SJCRH30 (cell line): Measurements from ENCODE around the gene G6PC3. TPM values are rescaled to one million over a fixed set of nuclear protein-coding genes. Genes with fewer than 3 reads are reported as not detected.
A peak's percentile ranks its signal among the peaks of the same experiment; 100 is the strongest.

Experiments used
- DNase-seq, 2 experiments: peaks; one replicate each; pipeline ENCODE4 v3.0.0-alpha.2; 2015 to 2020
- H3K27ac ChIP-seq: fragments of 250-450 bp; sonication (Bioruptor Pico); 2 replicates; pipeline ENCODE4 v1.5.1; 2020; ENCODE audit warnings: mild to moderate bottlenecking, moderate library complexity
- H3K27me3 ChIP-seq: fragments of 250-450 bp; sonication (Bioruptor Pico); 2 replicates; pipeline ENCODE4 v1.5.1; 2020; ENCODE audit warnings: mild to moderate bottlenecking, moderate library complexity
- H3K36me3 ChIP-seq: fragments of 250-450 bp; sonication (Bioruptor Pico); 2 replicates; pipeline ENCODE4 v1.5.1; 2020; ENCODE audit warnings: mild to moderate bottlenecking, moderate library complexity
- H3K4me1 ChIP-seq: fragments of 250-450 bp; sonication (Bioruptor Pico); 2 replicates; pipeline ENCODE4 v1.5.1; 2020; ENCODE audit warnings: mild to moderate bottlenecking, moderate library complexity
- H3K4me3 ChIP-seq: fragments of 250-450 bp; sonication (Bioruptor Pico); 2 replicates; pipeline ENCODE4 v1.5.1; 2020; ENCODE audit warnings: mild to moderate bottlenecking, moderate library complexity
- H3K9me3 ChIP-seq: fragments of 250-450 bp; sonication (Bioruptor Pico); replicated peaks from 2 replicates; pipeline ENCODE4 v1.5.1; 2020; ENCODE audit warnings: mild to moderate bottlenecking, moderate library complexity
- total RNA-seq: library from RNA; depleted of rRNA; stranded (reverse); fragments of >200 nt; shearing (Covaris generic); gene quantifications from 2 replicates; pipeline ENCODE4 v1.2.3, GENCODE V29; 2014

Gene G6PC3
- total RNA-seq, 1 experiment from 2014 or later = 37.3 TPM

DNA sequence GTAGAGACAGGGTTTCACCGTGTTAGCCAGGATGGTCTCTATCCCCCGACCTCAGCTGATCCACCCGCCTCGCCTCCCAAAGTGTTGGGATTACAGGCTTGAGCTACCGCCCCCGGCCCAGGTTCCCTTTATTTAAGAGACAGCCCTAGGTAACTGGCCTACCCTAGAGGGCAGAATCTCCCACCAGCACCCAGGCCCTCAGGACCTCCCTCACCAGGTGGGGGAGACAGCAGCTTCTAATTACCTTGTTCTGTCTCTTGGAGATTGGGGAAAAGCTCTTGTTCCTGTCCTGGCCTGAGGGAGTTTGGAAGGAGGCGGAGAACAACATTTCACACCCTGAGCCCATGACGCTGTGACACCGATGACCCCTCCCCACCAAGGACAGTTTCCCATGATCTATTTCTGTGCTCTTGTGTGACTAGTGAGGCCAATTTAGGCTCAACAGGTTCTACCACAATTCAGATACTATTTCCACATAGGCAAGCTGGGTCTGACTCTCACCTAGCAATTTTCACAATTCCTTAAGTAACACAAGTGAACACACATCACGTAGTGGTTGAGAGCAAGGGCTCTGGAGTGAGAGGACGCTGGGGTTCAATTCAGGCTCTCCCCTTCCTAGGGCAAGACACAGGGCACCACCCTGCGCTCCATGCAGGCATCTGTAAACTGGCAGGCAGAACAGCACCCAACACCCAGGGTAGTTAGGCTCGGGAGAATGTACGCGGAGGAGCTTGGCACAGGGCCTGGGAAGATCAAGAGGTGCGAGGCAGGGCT is 32.5 kb downstream of the G6PC3 start:
- no peak for DNase-seq
- H3K9me3 ChIP-seq = no peaks in the 10 kb centered on the region
- peak overlapping the region; percentile 99; the same call in 1 of the 2 replicates for H3K27ac ChIP-seq
- peaks cover 47% of the 10 kb centered on the region for H3K4me1 ChIP-seq
- peaks cover 9% of the 10 kb centered on the region; the same call in 1 of the 2 replicates for H3K36me3 ChIP-seq
- no peak overlapping the region for H3K4me3 ChIP-seq
- no peaks in the 10 kb centered on the region for H3K27me3 ChIP-seq

DNA sequence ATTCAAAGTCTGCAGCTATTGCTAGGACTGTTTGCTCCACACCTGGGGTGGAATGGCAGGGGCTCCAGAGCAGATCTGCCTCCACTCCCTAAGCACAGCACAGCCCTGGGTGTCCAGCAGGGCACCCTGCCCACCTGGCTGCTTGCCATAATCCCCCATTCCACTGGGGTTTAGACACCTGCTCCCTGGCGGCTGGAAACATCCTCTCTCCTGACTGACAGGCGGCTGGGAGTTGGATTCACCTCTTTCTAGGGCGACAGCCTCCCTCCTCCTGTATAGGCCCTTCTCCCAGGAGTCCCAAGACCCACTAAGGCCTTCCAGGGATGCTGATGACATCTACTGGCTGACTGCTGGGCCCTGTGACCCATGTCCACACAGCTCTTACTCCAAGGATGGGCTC is 34.9 kb downstream of the G6PC3 start:
- H3K4me3 ChIP-seq = no peak overlapping the region
- peak overlapping the region; percentile 99 for H3K27ac ChIP-seq
- H3K36me3 ChIP-seq = peaks cover 9% of the 10 kb centered on the region; the same call in 1 of the 2 replicates
- peak; percentile 86 to 91 for DNase-seq
- no peaks in the 10 kb centered on the region for H3K27me3 ChIP-seq
- no peaks in the 10 kb centered on the region for H3K9me3 ChIP-seq
- peaks cover 62% of the 10 kb centered on the region for H3K4me1 ChIP-seq

- Histone ChIP-seq H3K4me1 (peaks cover 62% of the 10 kb centered on the region), H3K9me3 (no peaks in the 10 kb centered on the region), H3K4me3 (no peak overlapping the region), H3K27ac (peak overlapping the region; percentile 99), H3K27me3 (no peaks in the 10 kb centered on the region), H3K36me3 (peaks cover 9% of the 10 kb centered on the region; the same call in 1 of the 2 replicates)
- peak; percentile 98 to 99 for DNase-seq
Measured at GRCh38 chr17:44105941-44106340, 35.4 kb downstream of the G6PC3 start.

GRCh38 chr17:44106801-44107200 is 36.3 kb downstream of the G6PC3 start:
- no peak for DNase-seq
- Histone ChIP-seq H3K36me3 (peaks cover 9% of the 10 kb centered on the region; the same call in 1 of the 2 replicates), H3K4me3 (no peak overlapping the region), H3K4me1 (peaks cover 65% of the 10 kb centered on the region), H3K27ac (peak overlapping the region; percentile 99), H3K9me3 (no peaks in the 10 kb centered on the region), H3K27me3 (no peaks in the 10 kb centered on the region)

DNA sequence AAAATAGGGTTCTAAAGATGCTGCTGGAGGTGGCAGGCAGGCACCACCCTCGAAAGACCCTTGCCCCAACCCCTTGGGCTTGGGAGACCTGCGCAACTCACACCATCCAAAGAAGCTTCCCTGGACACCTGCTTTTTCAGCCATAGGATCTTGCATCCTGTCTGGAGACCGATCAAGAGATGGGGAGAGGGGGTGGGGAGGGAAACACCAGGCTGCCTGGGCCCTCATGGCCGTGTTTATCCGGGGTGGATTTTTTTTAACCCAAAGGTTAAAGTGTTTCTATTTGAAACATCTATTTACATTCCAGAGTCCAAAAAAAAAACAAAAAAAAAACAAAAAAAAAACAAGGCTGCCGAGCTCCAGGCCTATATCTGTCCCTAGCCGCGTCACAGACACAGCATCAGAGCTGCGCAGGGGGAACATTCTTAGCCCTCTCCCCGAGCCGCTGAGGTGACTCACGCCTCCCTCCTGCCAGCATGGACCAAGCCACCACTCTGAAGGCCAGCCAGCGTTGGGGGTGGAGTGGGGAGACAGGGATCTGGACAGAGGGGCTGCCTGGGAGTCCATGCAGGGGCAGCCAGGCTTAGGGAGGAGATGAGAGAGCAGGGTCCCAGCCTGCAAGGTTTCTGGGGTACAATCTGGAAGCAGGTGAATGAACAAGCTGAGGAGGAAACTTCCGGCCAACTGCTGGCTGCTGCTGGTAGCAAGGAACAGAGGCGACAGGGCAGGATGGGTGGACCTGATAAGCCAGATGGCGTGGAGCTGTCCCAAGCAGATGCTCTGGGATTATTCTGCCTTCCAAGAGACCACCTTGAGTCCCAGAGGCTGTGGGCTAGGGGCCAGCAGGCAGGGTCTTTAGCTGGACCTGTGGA is 38.1 kb downstream of the G6PC3 start:
- Histone ChIP-seq H3K27ac (peak overlapping the region; percentile 99), H3K27me3 (no peaks in the 10 kb centered on the region), H3K9me3 (no peaks in the 10 kb centered on the region), H3K4me1 (peaks cover 69% of the 10 kb centered on the region), H3K36me3 (peaks cover 7% of the 10 kb centered on the region; the same call in 1 of the 2 replicates), H3K4me3 (peak overlapping the region; percentile 62)
- peak; percentile 86 for DNase-seq

GRCh38 chr17:44109312-44109630 is 38.7 kb downstream of the G6PC3 start:
- Histone ChIP-seq H3K27ac (peak overlapping the region; percentile 99), H3K4me3 (peak overlapping the region; percentile 62), H3K36me3 (0 out of 2 replicates have a peak, but pooled peaks cover 2% of the 10 kb centered on the region), H3K27me3 (no peaks in the 10 kb centered on the region), H3K9me3 (no peaks in the 10 kb centered on the region), H3K4me1 (peaks cover 66% of the 10 kb centered on the region)
- DNase-seq = no peak

- DNase-seq = no peak
- Histone ChIP-seq H3K27me3 (no peaks in the 10 kb centered on the region), H3K27ac (peak overlapping the region; percentile 28; the same call in 1 of the 2 replicates), H3K36me3 (no peaks in the 10 kb centered on the region), H3K4me1 (peaks cover 60% of the 10 kb centered on the region), H3K4me3 (peak overlapping the region; percentile 62), H3K9me3 (no peaks in the 10 kb centered on the region)
Measured at GRCh38 chr17:44110011-44110686, 39.6 kb downstream of the G6PC3 start.

DNA sequence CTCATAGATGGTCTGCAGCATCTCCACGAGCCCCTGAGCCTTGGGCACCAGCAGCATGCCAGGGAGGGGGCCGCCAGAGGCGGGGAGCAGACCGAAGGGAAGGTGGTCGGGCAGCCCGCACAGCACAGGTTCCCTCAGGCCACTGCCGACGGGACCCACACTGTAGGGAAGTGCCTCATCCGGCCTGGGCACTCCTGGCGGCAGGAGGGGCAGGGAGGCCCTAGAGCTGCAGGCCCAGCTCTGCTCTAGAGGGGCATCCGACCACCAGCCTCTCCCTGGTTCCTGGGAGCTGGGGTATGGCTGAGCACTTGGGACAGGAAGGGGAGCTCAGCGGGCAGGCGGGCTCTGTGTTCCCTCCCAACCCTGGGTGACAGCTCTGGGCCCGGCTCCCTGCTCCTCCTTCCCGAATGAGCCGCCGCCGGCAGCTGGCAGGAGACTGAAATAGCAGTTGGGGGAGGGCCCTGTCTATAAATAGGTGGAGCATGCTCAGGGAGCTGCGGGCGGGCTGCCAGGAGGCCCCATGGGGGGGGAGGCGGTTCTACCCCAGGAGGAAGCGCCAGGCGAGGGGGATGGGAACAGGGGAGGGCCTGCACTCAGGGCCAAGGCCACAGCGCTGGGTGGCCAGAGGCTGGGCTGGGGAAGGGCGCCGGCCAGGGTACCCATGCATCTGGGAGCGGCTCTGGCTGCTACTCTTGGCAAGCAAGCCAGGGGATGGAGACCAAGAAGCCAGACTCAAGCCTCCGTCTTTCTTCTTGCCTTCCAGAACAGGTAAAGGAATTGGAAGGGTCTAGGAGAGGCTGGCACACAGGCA is 40.5 kb downstream of the G6PC3 start:
- no peaks in the 10 kb centered on the region for H3K36me3 ChIP-seq
- peaks cover 58% of the 10 kb centered on the region for H3K4me1 ChIP-seq
- no peaks in the 10 kb centered on the region for H3K9me3 ChIP-seq
- H3K4me3 ChIP-seq = peak overlapping the region; percentile 62
- peak overlapping the region; percentile 28; the same call in 1 of the 2 replicates for H3K27ac ChIP-seq
- no peaks in the 10 kb centered on the region for H3K27me3 ChIP-seq
- DNase-seq = peak; percentile 97 to 99

DNA sequence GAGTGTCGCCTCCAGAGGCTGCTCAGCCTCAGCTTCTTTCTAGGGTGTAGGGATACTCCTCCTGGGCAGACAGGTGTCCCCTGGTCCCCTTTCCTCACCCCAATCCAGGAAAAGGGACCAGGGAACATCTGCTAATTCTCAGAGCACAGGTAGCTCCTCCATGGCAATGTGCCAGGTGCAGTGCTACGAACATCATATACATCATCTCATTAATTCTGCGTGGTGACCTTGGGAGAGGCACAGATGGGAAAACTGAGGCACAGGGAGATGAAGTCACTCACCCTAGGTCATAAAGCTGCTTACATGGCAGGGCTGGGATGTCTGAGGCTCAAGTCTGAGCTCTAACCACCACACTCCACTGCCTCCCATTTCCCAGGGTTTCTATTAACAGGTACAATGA is 41.2 kb downstream of the G6PC3 start:
- H3K4me1 ChIP-seq = peaks cover 54% of the 10 kb centered on the region
- H3K27me3 ChIP-seq = no peaks in the 10 kb centered on the region
- H3K4me3 ChIP-seq = no peak overlapping the region
- no peaks in the 10 kb centered on the region for H3K9me3 ChIP-seq
- no peak overlapping the region for H3K27ac ChIP-seq
- no peaks in the 10 kb centered on the region for H3K36me3 ChIP-seq
- DNase-seq = no peak

- Histone ChIP-seq H3K36me3 (no peaks in the 10 kb centered on the region), H3K27me3 (no peaks in the 10 kb centered on the region), H3K4me3 (no peak overlapping the region), H3K9me3 (no peaks in the 10 kb centered on the region), H3K4me1 (peaks cover 46% of the 10 kb centered on the region), H3K27ac (no peak overlapping the region)
- DNase-seq = peak; percentile 69 to 70
Measured at GRCh38 chr17:44112284-44113280, 42.0 kb downstream of the G6PC3 start.

DNA sequence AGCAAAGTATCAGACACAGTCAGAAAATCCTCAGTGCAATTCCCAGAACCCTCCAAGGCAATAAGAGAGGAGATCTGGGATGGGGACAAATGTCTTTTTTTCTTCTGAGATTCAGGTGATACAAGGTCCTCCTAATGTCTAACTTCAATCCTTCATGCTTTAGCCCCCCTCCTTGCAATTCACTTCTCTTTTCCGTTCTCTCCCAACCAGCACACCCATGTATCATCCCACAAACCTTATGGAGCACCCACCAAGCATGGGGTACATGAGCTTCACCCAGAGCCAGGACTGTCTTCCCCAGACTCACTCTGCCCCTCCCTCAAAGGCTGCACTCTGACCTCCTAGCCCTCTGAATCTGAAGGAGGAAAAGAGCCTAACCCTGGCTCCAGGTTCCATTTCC is 42.8 kb downstream of the G6PC3 start:
- Histone ChIP-seq H3K36me3 (no peaks in the 10 kb centered on the region), H3K4me3 (no peak overlapping the region), H3K27ac (no peak overlapping the region), H3K27me3 (no peaks in the 10 kb centered on the region), H3K9me3 (no peaks in the 10 kb centered on the region), H3K4me1 (peaks cover 38% of the 10 kb centered on the region)
- DNase-seq = no peak

DNA sequence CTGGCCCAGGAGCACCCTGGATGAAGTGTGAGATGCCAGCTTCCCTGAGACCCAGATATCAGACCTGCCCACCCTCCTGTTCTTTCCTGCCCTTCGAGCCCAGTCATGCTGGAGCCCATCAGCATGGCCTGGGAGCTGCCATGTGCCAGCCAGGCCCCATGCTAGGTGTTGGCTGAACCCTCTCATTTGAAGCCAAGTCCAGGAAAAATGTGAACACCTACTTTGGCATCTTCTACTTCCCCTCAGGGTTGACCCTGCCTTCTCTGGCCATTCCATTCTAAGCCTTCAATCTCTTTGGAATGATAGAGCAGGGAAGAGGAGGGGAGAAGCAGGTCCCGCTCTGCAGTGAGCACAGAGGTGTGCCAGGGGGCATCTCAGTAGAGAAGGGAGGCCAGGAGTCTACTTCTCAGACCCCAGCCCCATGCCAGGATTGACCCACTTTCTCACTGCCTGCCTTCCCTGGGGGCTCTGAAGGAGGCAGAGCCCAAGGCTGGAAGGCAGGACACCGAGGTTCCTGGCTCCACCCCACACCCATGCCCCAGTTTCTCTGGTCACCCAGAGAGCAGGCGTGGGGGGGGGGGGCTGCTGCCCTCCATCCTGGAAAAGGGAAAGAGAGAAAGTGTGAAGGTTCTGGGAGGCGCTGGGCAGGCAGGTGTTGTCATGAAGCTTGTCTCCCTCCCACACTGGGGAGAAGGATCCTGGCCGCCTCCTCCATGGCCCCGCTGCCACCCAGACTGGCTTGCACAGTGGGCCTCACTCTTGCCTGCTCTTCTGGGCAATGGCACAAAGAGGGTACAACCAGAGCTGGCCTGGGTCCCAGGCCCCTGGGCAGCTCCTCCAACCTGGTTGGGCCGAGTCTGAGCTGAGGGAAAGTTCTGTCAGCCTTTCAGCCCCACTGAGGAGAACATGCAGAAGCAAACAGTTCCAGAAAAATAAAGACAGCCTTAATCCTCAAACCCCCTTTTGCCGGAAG is 43.6 kb downstream of the G6PC3 start:
- H3K4me1 ChIP-seq = peaks cover 33% of the 10 kb centered on the region
- H3K9me3 ChIP-seq = no peaks in the 10 kb centered on the region

More for the DNA sequence above, 43.6 kb downstream of the G6PC3 start:
- no peaks in the 10 kb centered on the region for H3K27me3 ChIP-seq
- no peak overlapping the region for H3K4me3 ChIP-seq
- no peaks in the 10 kb centered on the region for H3K36me3 ChIP-seq
- H3K27ac ChIP-seq = no peak overlapping the region
- no peak for DNase-seq
